GM12878 (cell line): Measurements from ENCODE around the gene INPP1. TPM values are rescaled to one million over a fixed set of nuclear protein-coding genes. Genes with fewer than 3 reads are reported as not detected.

Experiments
- ATAC-seq: fragments of 200-7000 bp; cut with Tn5 transposase; 3 replicates; pipeline ENCODE4 v1.9.1; 2020; ENCODE audit warnings: mild to moderate bottlenecking, moderate library complexity
- BruUV-seq: library from RNA; stranded (reverse); fragments of 400-500 nt; replicated peaks from 2 replicates; lab custom pipeline; 2021; lab: Mats Ljungman, UMichigan
- CTCF ChIA-PET: fragments of 300-600 bp; sonication (Branson Sonifier 250); formaldehyde crosslinking; extraction: SDS; loops from one replicate; lab custom pipeline; 2021; ENCODE audit warnings: inconsistent platforms; lab: Yijun Ruan, JAX
- POLR2A ChIA-PET: fragments of 350-600 bp; formaldehyde crosslinking; extraction: SDS; loops from one replicate; lab custom pipeline; 2021; ENCODE audit warnings: inconsistent platforms; lab: Charles Lee
- RAD21 ChIA-PET: fragments of 300-600 bp; sonication (Branson Sonifier 250); formaldehyde crosslinking; loops from one replicate; lab custom pipeline; 2023; ENCODE audit warnings: antibody characterized with exemption; ENCODE audit not compliant: unreplicated experiment; lab: Charles Lee
- SMC1A ChIA-PET: fragments of 300-600 bp; sonication (Branson Sonifier 250); formaldehyde crosslinking; loops from one replicate; lab custom pipeline; 2023; ENCODE audit not compliant: unreplicated experiment, uncharacterized antibody; lab: Charles Lee
- DNase-seq: peaks from one replicate; pipeline ENCODE4 v3.0.0-alpha.2; 2011; ENCODE audit warnings: low read depth, low spot score
- FAIRE-seq: peaks from 3 replicates; lab custom pipeline; 2011; peaks lifted over from hg19 to GRCh38; lab: Jason Lieb, UNC
- H2AFZ ChIP-seq: 2 replicates; pipeline ENCODE4 v1.6.0; 2011; ENCODE audit warnings: low read depth, low read length, control low read depth; ENCODE audit not compliant: control insufficient read depth
- H3K27ac ChIP-seq: 2 replicates; pipeline ENCODE4 v1.5.1; 2011; ENCODE audit warnings: control low read depth; ENCODE audit not compliant: control insufficient read depth, insufficient read depth
- H3K27me3 ChIP-seq, 2 experiments: replicated peaks in 1 of 2; 2 replicates each; pipeline versions ENCODE4 v1.6.0 to v1.6.1; 2011; ENCODE audit warnings: low read length in 1 of 2; ENCODE audit not compliant: control insufficient read depth in 2 of 2, insufficient read depth in 2 of 2
- H3K36me3 ChIP-seq, 2 experiments: 2 replicates each; pipeline ENCODE4 v1.5.1; 2011; ENCODE audit warnings: low read length in 1 of 2; ENCODE audit not compliant: control insufficient read depth in 2 of 2, insufficient read depth in 2 of 2
- H3K4me1 ChIP-seq: 2 replicates; pipeline ENCODE4 v1.6.1; 2011; ENCODE audit warnings: mild to moderate bottlenecking, low read length, moderate library complexity, mixed read lengths; ENCODE audit not compliant: control insufficient read depth, insufficient read depth
- H3K4me2 ChIP-seq: 2 replicates; pipeline ENCODE4 v1.6.0; 2011; ENCODE audit warnings: control low read depth; ENCODE audit not compliant: control insufficient read depth, insufficient read depth
- H3K4me3 ChIP-seq: fragments of 200-600 bp; sonication (generic); 2 replicates; pipeline ENCODE4 v1.5.1; 2016
- H3K79me2 ChIP-seq: 2 replicates; pipeline ENCODE4 v1.6.0; 2011; ENCODE audit warnings: low read length; ENCODE audit not compliant: control insufficient read depth, insufficient read depth
- H3K9ac ChIP-seq: 2 replicates; pipeline ENCODE4 v1.8.0; 2011; ENCODE audit warnings: low read length, control low read depth, mixed read lengths; ENCODE audit not compliant: control insufficient read depth, insufficient read depth
- H3K9me3 ChIP-seq: replicated peaks from 3 replicates; pipeline ENCODE4 v1.5.1; 2011; ENCODE audit warnings: mild to moderate bottlenecking, low read length; ENCODE audit not compliant: control insufficient read depth, insufficient read depth
- H4K20me1 ChIP-seq: 2 replicates; pipeline ENCODE4 v1.6.0; 2011; ENCODE audit not compliant: control insufficient read depth, insufficient read depth
- ASH2L ChIP-seq: fragments of 300-600, 200-600 bp; sonication (generic); IDR thresholded peaks from 2 replicates; pipeline ENCODE4 v1.6.1; 2017; ENCODE audit warnings: low read depth, mild to moderate bottlenecking, borderline replicate concordance
- DPF2 ChIP-seq: fragments of 450-650 bp; IDR thresholded peaks from 2 replicates; pipeline ENCODE4 v1.6.1; 2017; ENCODE audit warnings: mild to moderate bottlenecking
- JUND ChIP-seq: IDR thresholded peaks from 2 replicates; pipeline ENCODE4 v1.6.1; 2012; ENCODE audit warnings: low read depth, mild to moderate bottlenecking, low read length, improper control_type of control experiment, moderate library complexity
- MXI1 ChIP-seq: fragments of 150-350 bp; IDR thresholded peaks from 2 replicates; pipeline ENCODE4 v1.6.1; 2011; ENCODE audit warnings: low read depth, mild to moderate bottlenecking, inconsistent platforms, low read length, improper control_type of control experiment
- NR2C2 ChIP-seq: IDR thresholded peaks from 2 replicates; pipeline ENCODE4 v1.6.1; 2011; ENCODE audit warnings: borderline replicate concordance, low read depth; ENCODE audit not compliant: control insufficient read depth, insufficient read length
- SIN3A ChIP-seq: IDR thresholded peaks from 2 replicates; pipeline ENCODE4 v1.6.1; 2012; ENCODE audit warnings: low read depth, low read length, improper control_type of control experiment
- TBL1XR1 ChIP-seq: IDR thresholded peaks from 2 replicates; pipeline ENCODE4 v1.6.1; 2012; ENCODE audit warnings: low read depth, low read length, improper control_type of control experiment
- ZZZ3 ChIP-seq: IDR thresholded peaks from 2 replicates; pipeline ENCODE4 v1.6.1; 2011; ENCODE audit warnings: low read depth; ENCODE audit not compliant: control insufficient read depth, insufficient read length
- WGBS: methylation state at CpG from one replicate; pipeline ENCODE4 v1.1.6; 2016; ENCODE audit warnings: low lambda C conversion rate; ENCODE audit not compliant: insufficient replicate concordance, insufficient coverage; ENCODE audit errors: missing lambda C conversion rate; 5-methylcytosine and 5-hydroxymethylcytosine counted together
- in situ Hi-C: fragments of 300-500 bp; cut with MboI; formaldehyde crosslinking; loops from 9 replicates; pipeline ENCODE4 v1.14.3; 2018; ENCODE audit warnings: mixed read lengths
- intact Hi-C: fragments of 100-400 bp; cut with micrococcal nuclease; formaldehyde crosslinking; loops from one replicate; pipeline ENCODE4 v1.14.2; 2022; ENCODE audit not compliant: unreplicated experiment
- polyA plus RNA-seq, 11 experiments: library from polyadenylated mRNA; depleted of rRNA in 4 of 11; unstranded in 6 of 11; stranded (reverse) in 5 of 11; fragments of >200 nt; fragmentation: Nextera tagmentation in 4 of 11; fragmentation: Illumina TruSeq in 1 of 11; extraction: Ambion mirVana in 4 of 11; extraction: Trizol in 1 of 11; gene quantifications; 1 replicate in 1 of 11; 2 replicates in 10 of 11; pipeline versions ENCODE4 v1.2.1 to v1.2.3, GENCODE V29; 2011 to 2016; ENCODE audit warnings: inconsistent platforms in 2 of 11, missing spikeins in 2 of 11, low read depth in 1 of 11
- total RNA-seq, 4 experiments: library from RNA; depleted of rRNA in 3 of 4; stranded (reverse); fragments of >200 nt in 3 of 4; fragmentation: Illumina TruSeq in 1 of 4; extraction: Trizol in 1 of 4; gene quantifications; 2 replicates each; pipeline versions ENCODE4 v1.2.1 to v1.2.3, GENCODE V29; 2013 to 2021

The INPP1 gene
- total and polyA plus RNA-seq, 10 of the 15 experiments (the other 5 are each of a cell fraction or from before 2014, with no cell fraction given): 3.3 to 17.9 (median 11.1) TPM

- ChIA-PET CTCF (interaction anchor here (0.7 to 5.0 kb wide), 4 partner anchors 9 to 559 kb away, joined by 3 to 48 read pairs (median 24); partner anchors contain the start of gene INPP1), SMC1A (interaction anchor here (0.6 to 1.7 kb wide), 2 partner anchors 19 kb away, joined by 3 to 4 read pairs; no protein-coding TSS in a partner anchor), POLR2A (no interaction called here), RAD21 (interaction anchor here (1.1 to 1.3 kb wide), 2 partner anchors 12 to 29 kb away, joined by 3 read pairs; no protein-coding TSS in a partner anchor)
- BruUV-seq: no TSS peak
- H4K20me1 ChIP-seq: no peaks in the 10 kb centered on the region
- DNase-seq (no peak), ATAC-seq (no peak), FAIRE-seq (no peak)
- no peak overlapping the region for H3K9ac ChIP-seq
- WGBS: 98% methylated on average over 2 of the region's 2 CpGs
- H3K27ac ChIP-seq: no peak overlapping the region
- H3K4me2 ChIP-seq: no peak overlapping the region
- no peak for TF ChIP-seq SIN3A
- no peak for TF ChIP-seq ASH2L
- no peak for TF ChIP-seq DPF2
- no peak for TF ChIP-seq MXI1
- TF ChIP-seq ZZZ3: no peak
- TF ChIP-seq JUND: no peak
- no peak for TF ChIP-seq TBL1XR1
- no peak for TF ChIP-seq NR2C2
- H3K9me3 ChIP-seq: no peaks in the 10 kb centered on the region
- H3K4me3 ChIP-seq: no peak overlapping the region
- peaks cover 5% of the 10 kb centered on the region for H3K79me2 ChIP-seq
- no peaks in the 10 kb centered on the region for H3K27me3 ChIP-seq
- peaks cover 8% of the 10 kb centered on the region for H3K4me1 ChIP-seq
- in situ Hi-C loops: no loop called here
- no peaks in the 10 kb centered on the region for H3K36me3 ChIP-seq
- intact Hi-C loops: no loop called here
- H2AFZ ChIP-seq: no peak overlapping the region
These were observed 14.2 kb downstream of the INPP1 start for GRCh38 chr2:190357600-190357999.
